Fibroblast of lung (primary cell): ENCODE measurements around the gene CRTAC1. TPM values are rescaled to one million over a fixed set of nuclear protein-coding genes. Genes with fewer than 3 reads are reported as not detected.

ENCODE experiments used
- DNase-seq, 2 donors: peaks; one replicate each; pipeline versions ENCODE4 v3.0.0 to v3.0.0-alpha.2; 2010; ENCODE audit warnings: low read depth in 2 of 2
- H2AFZ ChIP-seq: 2 replicates; pipeline ENCODE4 v1.5.1; 2012; ENCODE audit warnings: low read length, control low read depth, inconsistent platforms
- H3K27ac ChIP-seq: 2 replicates; pipeline ENCODE4 v1.5.1; 2011; ENCODE audit warnings: low read length, control low read depth; ENCODE audit not compliant: insufficient read depth
- H3K27me3 ChIP-seq: 2 replicates; pipeline ENCODE4 v1.5.1; 2011; ENCODE audit warnings: mild to moderate bottlenecking, low read length; ENCODE audit not compliant: control insufficient read depth, insufficient read depth
- H3K36me3 ChIP-seq: 2 replicates; pipeline ENCODE4 v1.5.1; 2011; ENCODE audit warnings: low read length; ENCODE audit not compliant: control insufficient read depth, insufficient read depth
- H3K4me1 ChIP-seq: 2 replicates; pipeline ENCODE4 v1.5.1; 2011; ENCODE audit warnings: low read length; ENCODE audit not compliant: control insufficient read depth, insufficient read depth; ENCODE audit errors: extremely low read depth
- H3K4me2 ChIP-seq: 2 replicates; pipeline ENCODE4 v1.5.1; 2011; ENCODE audit warnings: low read length, control low read depth; ENCODE audit not compliant: insufficient read depth; ENCODE audit errors: extremely low read depth
- H3K4me3 ChIP-seq, 4 experiments: fragments of 200-600 bp in 1 of 4; sonication (generic) in 1 of 4; replicated peaks in 1 of 4; 2 replicates each; pipeline ENCODE4 v1.5.1; 2011 to 2016; ENCODE audit warnings: low read length in 4 of 4, low read depth in 3 of 4, mild to moderate bottlenecking in 3 of 4, control low read depth in 2 of 4, inconsistent platforms in 1 of 4, mixed read lengths in 1 of 4; ENCODE audit not compliant: insufficient read depth in 1 of 4; ENCODE audit errors: control extremely low read depth in 1 of 4
- H3K79me2 ChIP-seq: 2 replicates; pipeline ENCODE4 v1.5.1; 2012; ENCODE audit warnings: mild to moderate bottlenecking, low read length, inconsistent platforms; ENCODE audit not compliant: control insufficient read depth, insufficient read depth
- H3K9ac ChIP-seq: 2 replicates; pipeline ENCODE4 v1.5.1; 2011; ENCODE audit warnings: mild to moderate bottlenecking, low read length, control low read depth; ENCODE audit not compliant: insufficient read depth
- H3K9me3 ChIP-seq: 2 replicates; pipeline ENCODE4 v1.5.1; 2012; ENCODE audit warnings: low read depth, low read length; ENCODE audit not compliant: control insufficient read depth, insufficient read depth
- H4K20me1 ChIP-seq: 2 replicates; pipeline ENCODE4 v1.5.1; 2011; ENCODE audit warnings: low read length; ENCODE audit not compliant: control insufficient read depth, insufficient read depth; ENCODE audit errors: extremely low read depth
- CTCF ChIP-seq, 2 donors: IDR thresholded peaks in 1 of 2; conservative IDR thresholded peaks in 1 of 2; 1 replicate in 1 of 2; 2 replicates in 1 of 2; pipeline ENCODE4 v1.5.1; 2011 to 2012; ENCODE audit warnings: low read length in 2 of 2, control low read depth in 1 of 2, inconsistent platforms in 1 of 2, low read depth in 1 of 2, mild to moderate bottlenecking in 1 of 2
- EZH2 ChIP-seq: IDR thresholded peaks from 2 replicates; pipeline ENCODE4 v1.5.1; 2012; ENCODE audit warnings: low read length, control low read depth, mild to moderate bottlenecking; ENCODE audit errors: missing control alignments
- polyA plus RNA-seq, 2 donors: library from polyadenylated mRNA; depleted of rRNA in 1 of 2; stranded (reverse) in 1 of 2; unstranded in 1 of 2; fragments of >200 nt; gene quantifications; 2 replicates each; pipeline ENCODE4 v1.2.1, GENCODE V29; 2011 to 2012; ENCODE audit warnings: missing spikeins in 1 of 2
- total RNA-seq: library from RNA; depleted of rRNA; stranded (reverse); fragments of >200 nt; gene quantifications from 2 replicates; pipeline ENCODE4 v1.2.1, GENCODE V29; 2014

The CRTAC1 gene
- total and polyA plus RNA-seq, 2 donors (not counting 1 experiment from before 2014, with no cell fraction given) = not detected

- Histone ChIP-seq H3K36me3 (no peaks in the 10 kb centered on the region), H3K27me3 (peaks cover 31% of the 10 kb centered on the region)
Observed at GRCh38 chr10:98029149-98030092, 1.0 kb downstream of the CRTAC1 start.

GRCh38 chr10:98028168-98028770, 2.2 kb downstream of the CRTAC1 start:
- Histone ChIP-seq H4K20me1 (no peaks in the 10 kb centered on the region), H2AFZ (no peak overlapping the region), H3K4me1 (no peaks in the 10 kb centered on the region), H3K27me3 (peaks cover 27% of the 10 kb centered on the region), H3K36me3 (no peaks in the 10 kb centered on the region), H3K27ac (no peak overlapping the region), H3K4me2 (no peak overlapping the region), H3K4me3 (no peak overlapping the region), H3K9ac (no peak overlapping the region), H3K79me2 (no peaks in the 10 kb centered on the region), H3K9me3 (no peaks in the 10 kb centered on the region)
- peak; percentile 7 to 40 for DNase-seq
- TF ChIP-seq EZH2 (no peak), CTCF (conservative IDR thresholded peaks at IDR 0.05 in 1 of 2, IDR thresholded peaks at IDR 0.05 in 1 of 2; ENCODE audit: low read depth in 1 of 2, low read length in 2 of 2) (peak; percentile 37 to 70)

More at GRCh38 chr10:98029149-98030092, 1.0 kb downstream of the CRTAC1 start:
- DNase-seq = no peak
- Histone ChIP-seq H3K4me3 (no peak overlapping the region), H4K20me1 (no peaks in the 10 kb centered on the region), H2AFZ (no peak overlapping the region), H3K4me1 (no peaks in the 10 kb centered on the region), H3K9me3 (no peaks in the 10 kb centered on the region), H3K27ac (no peak overlapping the region), H3K4me2 (no peak overlapping the region), H3K79me2 (no peaks in the 10 kb centered on the region), H3K9ac (no peak overlapping the region)
- peak; percentile 88 for TF ChIP-seq EZH2
- TF ChIP-seq CTCF (conservative IDR thresholded peaks at IDR 0.05 in 1 of 2, IDR thresholded peaks at IDR 0.05 in 1 of 2; ENCODE audit: low read depth in 1 of 2, low read length in 2 of 2) = no peak

GRCh38 chr10:98023024-98023423, 7.4 kb downstream of the CRTAC1 start:
- no peak for DNase-seq
- H3K9ac ChIP-seq = no peak overlapping the region
- H3K4me2 ChIP-seq = no peak overlapping the region
- H3K9me3 ChIP-seq = no peaks in the 10 kb centered on the region
- H2AFZ ChIP-seq = no peak overlapping the region
- H3K4me1 ChIP-seq = no peaks in the 10 kb centered on the region
- H3K27me3 ChIP-seq = peaks cover 6% of the 10 kb centered on the region
- H3K27ac ChIP-seq = no peak overlapping the region
- no peaks in the 10 kb centered on the region for H3K36me3 ChIP-seq
- no peak overlapping the region for H3K4me3 ChIP-seq
- TF ChIP-seq CTCF (conservative IDR thresholded peaks at IDR 0.05 in 1 of 2, IDR thresholded peaks at IDR 0.05 in 1 of 2; ENCODE audit: low read depth in 1 of 2, low read length in 2 of 2) (no peak), EZH2 (no peak)
- no peaks in the 10 kb centered on the region for H3K79me2 ChIP-seq
- no peaks in the 10 kb centered on the region for H4K20me1 ChIP-seq
